ENCODE measurements around the gene GPR153.

Gene GPR153

GRCh38 chr1:6247651-6248050 is 13.2 kb downstream of the GPR153 start:
- DNase-seq, result no peak

GRCh38 chr1:6246497-6247467 is 14.1 kb downstream of the GPR153 start:
- peak; percentile 57 to 70 for DNase-seq

- DNase-seq, result no peak
Observed at GRCh38 chr1:6245869-6246496, 14.9 kb downstream of the GPR153 start.

GRCh38 chr1:6245086-6245868 is 15.6 kb downstream of the GPR153 start:
- DNase-seq, result peak; percentile 41 to 59

- no peak for DNase-seq
Observed at GRCh38 chr1:6244401-6245049, 16.4 kb downstream of the GPR153 start.

GRCh38 chr1:6243993-6244392 is 16.9 kb downstream of the GPR153 start, which contains the start of gene HES3:
Gene HES3 (plus strand): TSS chr1:6244179. CDS start chr1:6244366, 187 bp downstream.
- no peak for DNase-seq

GRCh38 chr1:6243053-6243834 is 17.7 kb downstream of the GPR153 start:
- DNase-seq, result no peak

- no peak for DNase-seq
Observed at GRCh38 chr1:6241887-6242740, 18.8 kb downstream of the GPR153 start.

- no peak for DNase-seq
Observed at GRCh38 chr1:6241107-6241886, 19.6 kb downstream of the GPR153 start.

GRCh38 chr1:6239950-6240768 is 20.7 kb downstream of the GPR153 start:
- no peak for DNase-seq

GRCh38 chr1:6239213-6239752 is 21.6 kb downstream of the GPR153 start:
- DNase-seq, result no peak

- DNase-seq, result no peak
Observed at GRCh38 chr1:6237093-6237492, 23.8 kb downstream of the GPR153 start.

GRCh38 chr1:6235296-6235677 is 25.6 kb downstream of the GPR153 start:
- no peak for DNase-seq

- DNase-seq, result no peak
Observed at GRCh38 chr1:6234502-6235295, 26.2 kb downstream of the GPR153 start.

GRCh38 chr1:6233376-6233775 is 27.5 kb downstream of the GPR153 start:
- DNase-seq, result no peak

- DNase-seq, result no peak
Observed at GRCh38 chr1:6225651-6226050, 35.2 kb downstream of the GPR153 start.

- DNase-seq, result no peak
Observed at GRCh38 chr1:6224718-6225117, 36.2 kb downstream of the GPR153 start.

- no peak for DNase-seq
Observed at GRCh38 chr1:6223617-6224016, 37.3 kb downstream of the GPR153 start.
